ENCODE measurements around the gene CRYBG1. TPM values are rescaled to one million over a fixed set of nuclear protein-coding genes. Genes with fewer than 3 reads are reported as not detected.

The CRYBG1 gene
- total RNA-seq, 1 donor, result 11.9 TPM

GRCh38 chr6:106502559-106502958 is 142.0 kb downstream of the CRYBG1 start:
- Histone ChIP-seq H3K36me3 (ENCODE audit: insufficient read depth, low read length) (no peaks in the 10 kb centered on the region), H3K4me1 (ENCODE audit: insufficient read depth, low read length) (peaks cover 3% of the 10 kb centered on the region), H4K20me1 (ENCODE audit: insufficient read depth, low read length) (no peaks in the 10 kb centered on the region), H3K27ac (ENCODE audit: low read depth, low read length) (no peak overlapping the region), H2AFZ (ENCODE audit: low read length) (no peak overlapping the region), H3K4me2 (ENCODE audit: insufficient read depth, low read length) (no peak overlapping the region), H3K9me3 (ENCODE audit: low read depth, low read length) (no peaks in the 10 kb centered on the region), H3K79me2 (ENCODE audit: insufficient read depth, low read length) (no peaks in the 10 kb centered on the region), H3K4me3 (ENCODE audit: insufficient read depth, low read length) (no peak overlapping the region), H3K27me3 (ENCODE audit: insufficient read depth, low read length) (no peaks in the 10 kb centered on the region)
- TF ChIP-seq CTCF (IDR thresholded peaks at IDR 0.05; ENCODE audit: extremely low read depth, low read depth, low read length), result no peak
- no peak for DNase-seq (ENCODE audit: insufficient read length, low spot score, missing footprints)

- Histone ChIP-seq H2AFZ (ENCODE audit: low read length) (no peak overlapping the region), H3K79me2 (ENCODE audit: insufficient read depth, low read length) (no peaks in the 10 kb centered on the region), H3K27ac (ENCODE audit: low read depth, low read length) (no peak overlapping the region), H4K20me1 (ENCODE audit: insufficient read depth, low read length) (no peaks in the 10 kb centered on the region), H3K36me3 (ENCODE audit: insufficient read depth, low read length) (no peaks in the 10 kb centered on the region), H3K4me2 (ENCODE audit: insufficient read depth, low read length) (no peak overlapping the region), H3K27me3 (ENCODE audit: insufficient read depth, low read length) (peaks cover 26% of the 10 kb centered on the region), H3K4me3 (ENCODE audit: insufficient read depth, low read length) (no peak overlapping the region), H3K9me3 (ENCODE audit: low read depth, low read length) (no peaks in the 10 kb centered on the region), H3K4me1 (ENCODE audit: insufficient read depth, low read length) (peaks cover 23% of the 10 kb centered on the region)
- DNase-seq (ENCODE audit: insufficient read length, low spot score, missing footprints), result no peak
- TF ChIP-seq CTCF (IDR thresholded peaks at IDR 0.05; ENCODE audit: extremely low read depth, low read depth, low read length), result no peak
Measured at GRCh38 chr6:106508277-106508676, 147.8 kb downstream of the CRYBG1 start.

- TF ChIP-seq CTCF (IDR thresholded peaks at IDR 0.05; ENCODE audit: extremely low read depth, low read depth, low read length), result no peak
- Histone ChIP-seq H3K4me3 (ENCODE audit: insufficient read depth, low read length) (no peak overlapping the region), H3K4me2 (ENCODE audit: insufficient read depth, low read length) (no peak overlapping the region), H2AFZ (ENCODE audit: low read length) (no peak overlapping the region), H3K9me3 (ENCODE audit: low read depth, low read length) (no peaks in the 10 kb centered on the region), H3K36me3 (ENCODE audit: insufficient read depth, low read length) (no peaks in the 10 kb centered on the region), H3K79me2 (ENCODE audit: insufficient read depth, low read length) (no peaks in the 10 kb centered on the region), H3K27me3 (ENCODE audit: insufficient read depth, low read length) (peaks cover 26% of the 10 kb centered on the region), H4K20me1 (ENCODE audit: insufficient read depth, low read length) (no peaks in the 10 kb centered on the region), H3K4me1 (ENCODE audit: insufficient read depth, low read length) (peaks cover 28% of the 10 kb centered on the region), H3K27ac (ENCODE audit: low read depth, low read length) (no peak overlapping the region)
- DNase-seq (ENCODE audit: insufficient read length, low spot score, missing footprints), result no peak
Measured at GRCh38 chr6:106508834-106509233, 148.3 kb downstream of the CRYBG1 start.

- H3K4me3 ChIP-seq (ENCODE audit: insufficient read depth, low read length), result peak overlapping the region; percentile 66
- H3K4me1 ChIP-seq (ENCODE audit: insufficient read depth, low read length), result peaks cover 29% of the 10 kb centered on the region
- no peak for TF ChIP-seq CTCF (IDR thresholded peaks at IDR 0.05; ENCODE audit: extremely low read depth, low read depth, low read length)
- H3K27me3 ChIP-seq (ENCODE audit: insufficient read depth, low read length), result peaks cover 26% of the 10 kb centered on the region
- peak overlapping the region; percentile 87 for H3K4me2 ChIP-seq (ENCODE audit: insufficient read depth, low read length)
- no peak for DNase-seq (ENCODE audit: insufficient read length, low spot score, missing footprints)
- H3K9me3 ChIP-seq (ENCODE audit: low read depth, low read length), result no peaks in the 10 kb centered on the region
- no peaks in the 10 kb centered on the region for H3K36me3 ChIP-seq (ENCODE audit: insufficient read depth, low read length)
- H4K20me1 ChIP-seq (ENCODE audit: insufficient read depth, low read length), result no peaks in the 10 kb centered on the region
- H2AFZ ChIP-seq (ENCODE audit: low read length), result peak overlapping the region; percentile 48
- H3K27ac ChIP-seq (ENCODE audit: low read depth, low read length), result no peak overlapping the region
- H3K79me2 ChIP-seq (ENCODE audit: insufficient read depth, low read length), result no peaks in the 10 kb centered on the region
Measured at GRCh38 chr6:106509420-106510089, 149.0 kb downstream of the CRYBG1 start.
